MCF 10A (cell line): ENCODE measurements around the gene POU2F3. TPM values are rescaled to one million over a fixed set of nuclear protein-coding genes. Genes with fewer than 3 reads are reported as not detected.

ENCODE experiments used
- BruUV-seq: library from RNA; stranded (reverse); fragments of 400-500 nt; replicated peaks from 2 replicates; lab custom pipeline; 2021; lab: Mats Ljungman, UMichigan
- CTCF ChIA-PET: fragments of 300-600 bp; sonication (Branson Sonifier 250); formaldehyde crosslinking; extraction: SDS; loops from one replicate; lab custom pipeline; 2021; ENCODE audit warnings: antibody characterized with exemption, inconsistent platforms; lab: Yijun Ruan, JAX
- POLR2A ChIA-PET: fragments of 300-600, 350-650 bp; sonication (Branson Sonifier 250); formaldehyde crosslinking; extraction: SDS; loops from one replicate; lab custom pipeline; 2020; ENCODE audit warnings: antibody characterized with exemption, inconsistent platforms; lab: Yijun Ruan, JAX
- DNase-seq: peaks from one replicate; pipeline ENCODE4 v3.0.0-alpha.2; 2018; ENCODE audit not compliant: unreplicated experiment
- H3K27ac Mint-ChIP-seq: one replicate; pipeline ENCODE4 v1.8.0; 2022; ENCODE audit warnings: mild to moderate bottlenecking, low read depth, mixed read lengths; ENCODE audit not compliant: unreplicated experiment
- H3K27me3 Mint-ChIP-seq: one replicate; pipeline ENCODE4 v1.8.0; 2022; ENCODE audit warnings: mixed read lengths; ENCODE audit not compliant: insufficient read depth, unreplicated experiment
- H3K36me3 Mint-ChIP-seq: one replicate; pipeline ENCODE4 v1.8.0; 2022; ENCODE audit warnings: mild to moderate bottlenecking, moderate library complexity, mixed read lengths; ENCODE audit not compliant: insufficient read depth, unreplicated experiment
- H3K4me1 Mint-ChIP-seq: one replicate; pipeline ENCODE4 v1.8.0; 2022; ENCODE audit warnings: mixed read lengths; ENCODE audit not compliant: insufficient read depth, unreplicated experiment
- H3K4me3 Mint-ChIP-seq: one replicate; pipeline ENCODE4 v1.8.0; 2022; ENCODE audit warnings: mild to moderate bottlenecking, moderate library complexity, mixed read lengths; ENCODE audit not compliant: unreplicated experiment
- H3K9me3 Mint-ChIP-seq: one replicate; pipeline ENCODE4 v1.8.0; 2022; ENCODE audit warnings: mixed read lengths; ENCODE audit not compliant: unreplicated experiment
- intact Hi-C: fragments of 100-400 bp; cut with micrococcal nuclease; formaldehyde crosslinking; loops from 2 replicates; pipeline ENCODE4 v1.14.1; 2022
- total RNA-seq: library from RNA; stranded (reverse); gene quantifications from 2 replicates; pipeline ENCODE4 v1.2.3, GENCODE V29; 2022
- TF ChIP-seq, protein P1 (sequence below): fragments of 200-600 bp; IDR thresholded peaks from one replicate; pipeline ENCODE4 v1.8.0; 2022; ENCODE audit warnings: antibody characterized with exemption, mild to moderate bottlenecking; ENCODE audit not compliant: unreplicated experiment

The POU2F3 gene
- total RNA-seq, 1 experiment from 2014 or later = not detected

DNA sequence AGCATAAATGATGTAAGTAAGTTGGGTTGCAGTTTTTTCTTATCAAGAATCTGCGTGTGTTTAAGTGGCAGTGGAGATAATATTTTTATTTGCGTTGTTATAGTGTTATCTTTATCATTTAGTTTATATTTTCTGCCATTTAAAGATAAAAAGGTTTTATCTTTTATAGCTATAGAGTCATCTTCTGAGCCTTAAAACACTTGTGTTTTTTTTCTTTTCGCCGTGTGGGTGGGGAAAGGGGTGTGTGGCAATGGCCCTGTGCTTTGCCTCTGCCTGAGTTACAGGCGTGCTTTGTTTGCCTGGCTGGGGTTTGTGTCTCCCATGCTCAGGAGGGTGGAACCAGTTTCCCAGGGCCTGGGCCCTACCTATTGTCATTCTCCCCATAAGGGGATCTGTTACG lies 112.5 kb downstream of the POU2F3 start:
- BruUV-seq = no TSS peak
- intact Hi-C loops = no loop called here
- peaks cover 10% of the 10 kb centered on the region for H3K4me1 Mint-ChIP-seq

DNA sequence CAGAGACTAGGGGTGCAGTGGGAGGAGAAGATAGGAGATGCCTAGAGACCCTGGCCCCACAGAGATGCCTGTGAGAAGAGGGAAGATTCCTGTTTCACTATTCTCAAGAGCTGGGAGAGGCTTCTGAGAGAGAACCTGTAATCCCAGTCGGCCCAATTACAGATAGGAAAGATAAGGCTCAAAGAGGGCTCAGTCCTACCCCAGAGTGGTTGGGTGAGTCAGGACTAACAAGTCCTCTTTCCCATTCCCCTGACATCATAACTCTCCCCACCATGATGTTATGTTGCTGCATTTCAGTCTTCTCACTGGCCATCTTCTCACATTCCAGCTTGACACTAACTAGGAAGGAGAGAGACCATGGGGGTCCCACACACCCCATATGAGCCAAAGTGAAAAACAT lies 114.1 kb downstream of the POU2F3 start:
- intact Hi-C loops = no loop called here
- Mint-ChIP-seq H3K4me1 (peaks cover 6% of the 10 kb centered on the region), H3K4me3 (no peak overlapping the region)

More for the DNA sequence above, 112.5 kb downstream of the POU2F3 start:
- TF ChIP-seq, protein P1, sequence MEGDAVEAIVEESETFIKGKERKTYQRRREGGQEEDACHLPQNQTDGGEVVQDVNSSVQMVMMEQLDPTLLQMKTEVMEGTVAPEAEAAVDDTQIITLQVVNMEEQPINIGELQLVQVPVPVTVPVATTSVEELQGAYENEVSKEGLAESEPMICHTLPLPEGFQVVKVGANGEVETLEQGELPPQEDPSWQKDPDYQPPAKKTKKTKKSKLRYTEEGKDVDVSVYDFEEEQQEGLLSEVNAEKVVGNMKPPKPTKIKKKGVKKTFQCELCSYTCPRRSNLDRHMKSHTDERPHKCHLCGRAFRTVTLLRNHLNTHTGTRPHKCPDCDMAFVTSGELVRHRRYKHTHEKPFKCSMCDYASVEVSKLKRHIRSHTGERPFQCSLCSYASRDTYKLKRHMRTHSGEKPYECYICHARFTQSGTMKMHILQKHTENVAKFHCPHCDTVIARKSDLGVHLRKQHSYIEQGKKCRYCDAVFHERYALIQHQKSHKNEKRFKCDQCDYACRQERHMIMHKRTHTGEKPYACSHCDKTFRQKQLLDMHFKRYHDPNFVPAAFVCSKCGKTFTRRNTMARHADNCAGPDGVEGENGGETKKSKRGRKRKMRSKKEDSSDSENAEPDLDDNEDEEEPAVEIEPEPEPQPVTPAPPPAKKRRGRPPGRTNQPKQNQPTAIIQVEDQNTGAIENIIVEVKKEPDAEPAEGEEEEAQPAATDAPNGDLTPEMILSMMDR = no peak
- no peak for DNase-seq
- no peaks in the 10 kb centered on the region for H3K27me3 Mint-ChIP-seq
- no peak overlapping the region for H3K4me3 Mint-ChIP-seq
- no peaks in the 10 kb centered on the region for H3K36me3 Mint-ChIP-seq
- H3K9me3 Mint-ChIP-seq = no peaks in the 10 kb centered on the region
- ChIA-PET CTCF (no interaction called here), POLR2A (no interaction called here)
- no peak overlapping the region for H3K27ac Mint-ChIP-seq

DNA sequence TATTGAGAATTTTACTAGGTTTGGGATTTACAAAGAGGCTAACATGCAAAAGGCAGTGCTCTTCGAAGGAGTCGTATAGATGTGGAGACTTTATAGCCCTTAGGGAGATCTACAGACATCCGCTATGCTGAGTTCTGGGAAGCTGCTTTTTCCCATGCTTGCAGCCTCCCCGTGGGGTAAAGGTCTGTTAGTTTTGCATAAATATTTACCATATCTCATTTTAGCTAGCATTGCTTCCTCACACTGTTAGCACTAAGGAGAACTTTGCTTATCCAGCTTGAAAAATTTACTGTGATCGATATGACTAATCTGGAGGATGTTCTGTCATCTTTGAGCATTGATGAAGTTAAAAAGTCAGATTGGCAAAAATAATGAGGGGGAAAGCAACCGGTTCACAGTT lies 114.8 kb downstream of the POU2F3 start:
- no peaks in the 10 kb centered on the region for H3K27me3 Mint-ChIP-seq
- POLR2A ChIA-PET = no interaction called here
- DNase-seq = no peak
- H3K36me3 Mint-ChIP-seq = peaks cover 2% of the 10 kb centered on the region
- H3K4me1 Mint-ChIP-seq = peaks cover 6% of the 10 kb centered on the region
- no peak overlapping the region for H3K27ac Mint-ChIP-seq
- CTCF ChIA-PET = no interaction called here
- no peaks in the 10 kb centered on the region for H3K9me3 Mint-ChIP-seq
- intact Hi-C loops = no loop called here
- TF ChIP-seq, protein P1 = no peak
- H3K4me3 Mint-ChIP-seq = no peak overlapping the region
- no TSS peak for BruUV-seq

More for the DNA sequence above, 114.1 kb downstream of the POU2F3 start:
- CTCF ChIA-PET = no interaction called here
- POLR2A ChIA-PET = no interaction called here
- no peak for DNase-seq
- H3K36me3 Mint-ChIP-seq = no peaks in the 10 kb centered on the region
- H3K27ac Mint-ChIP-seq = no peak overlapping the region
- H3K27me3 Mint-ChIP-seq = no peaks in the 10 kb centered on the region
- H3K9me3 Mint-ChIP-seq = no peaks in the 10 kb centered on the region
- no TSS peak for BruUV-seq
- TF ChIP-seq, protein P1 = no peak

DNA sequence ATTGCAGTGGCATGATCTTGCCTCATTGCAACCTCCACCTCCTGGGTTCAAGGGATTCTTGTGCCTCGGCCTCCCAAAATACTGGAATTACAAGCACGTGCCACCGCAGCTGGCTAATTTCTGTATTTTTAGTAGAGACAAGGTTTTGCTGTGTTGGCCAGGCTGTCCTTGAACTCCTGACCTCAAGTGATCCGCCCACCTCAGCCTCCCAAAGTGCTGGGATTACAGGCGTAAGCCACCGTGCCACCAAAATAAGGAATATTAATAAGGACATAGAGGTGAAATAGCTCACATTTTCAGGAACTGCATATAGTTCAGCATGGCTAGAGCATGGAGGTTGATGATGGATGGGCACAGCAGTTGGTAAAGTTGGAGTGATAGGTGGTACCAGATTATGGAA lies 117.7 kb downstream of the POU2F3 start:
- no TSS peak for BruUV-seq
- CTCF ChIA-PET = interaction anchor here (0.6 kb wide), 1 partner anchor 246 kb away, joined by 3 read pairs; no protein-coding TSS in a partner anchor
- Mint-ChIP-seq H3K36me3 (peaks cover 5% of the 10 kb centered on the region), H3K27ac (no peak overlapping the region), H3K4me3 (no peak overlapping the region), H3K27me3 (no peaks in the 10 kb centered on the region), H3K4me1 (peaks cover 6% of the 10 kb centered on the region), H3K9me3 (no peaks in the 10 kb centered on the region)
- DNase-seq = no peak
- POLR2A ChIA-PET = no interaction called here
- TF ChIP-seq, protein P1 = no peak
- intact Hi-C loops = no loop called here
